GM12874 (cell line): ENCODE data around the gene PPM1G.

ENCODE experiments used
- TF ChIP-seq, protein P1 (sequence below): IDR thresholded peaks from 2 replicates; pipeline ENCODE4 v1.5.1; 2011; ENCODE audit warnings: low read depth, mild to moderate bottlenecking, control low read depth, low read length, moderate library complexity; ENCODE audit not compliant: insufficient read depth

PPM1G gene

DNA sequence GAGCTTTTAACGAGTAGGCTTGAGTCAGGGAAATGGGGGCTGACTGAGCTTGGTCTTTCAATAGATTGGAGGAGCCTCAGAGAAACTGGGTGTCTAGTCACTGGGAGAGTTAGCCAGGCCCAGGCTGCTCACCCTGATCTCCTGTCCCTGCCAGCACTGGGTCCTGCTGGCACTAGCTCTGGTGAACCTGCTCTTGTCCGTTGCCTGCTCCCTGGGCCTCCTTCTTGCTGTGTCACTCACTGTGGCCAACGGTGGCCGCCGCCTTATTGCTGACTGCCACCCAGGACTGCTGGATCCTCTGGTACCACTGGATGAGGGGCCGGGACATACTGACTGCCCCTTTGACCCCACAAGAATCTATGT is 33.5 kb upstream of the PPM1G start:
- TF ChIP-seq, protein P1, sequence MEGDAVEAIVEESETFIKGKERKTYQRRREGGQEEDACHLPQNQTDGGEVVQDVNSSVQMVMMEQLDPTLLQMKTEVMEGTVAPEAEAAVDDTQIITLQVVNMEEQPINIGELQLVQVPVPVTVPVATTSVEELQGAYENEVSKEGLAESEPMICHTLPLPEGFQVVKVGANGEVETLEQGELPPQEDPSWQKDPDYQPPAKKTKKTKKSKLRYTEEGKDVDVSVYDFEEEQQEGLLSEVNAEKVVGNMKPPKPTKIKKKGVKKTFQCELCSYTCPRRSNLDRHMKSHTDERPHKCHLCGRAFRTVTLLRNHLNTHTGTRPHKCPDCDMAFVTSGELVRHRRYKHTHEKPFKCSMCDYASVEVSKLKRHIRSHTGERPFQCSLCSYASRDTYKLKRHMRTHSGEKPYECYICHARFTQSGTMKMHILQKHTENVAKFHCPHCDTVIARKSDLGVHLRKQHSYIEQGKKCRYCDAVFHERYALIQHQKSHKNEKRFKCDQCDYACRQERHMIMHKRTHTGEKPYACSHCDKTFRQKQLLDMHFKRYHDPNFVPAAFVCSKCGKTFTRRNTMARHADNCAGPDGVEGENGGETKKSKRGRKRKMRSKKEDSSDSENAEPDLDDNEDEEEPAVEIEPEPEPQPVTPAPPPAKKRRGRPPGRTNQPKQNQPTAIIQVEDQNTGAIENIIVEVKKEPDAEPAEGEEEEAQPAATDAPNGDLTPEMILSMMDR: no peak

DNA sequence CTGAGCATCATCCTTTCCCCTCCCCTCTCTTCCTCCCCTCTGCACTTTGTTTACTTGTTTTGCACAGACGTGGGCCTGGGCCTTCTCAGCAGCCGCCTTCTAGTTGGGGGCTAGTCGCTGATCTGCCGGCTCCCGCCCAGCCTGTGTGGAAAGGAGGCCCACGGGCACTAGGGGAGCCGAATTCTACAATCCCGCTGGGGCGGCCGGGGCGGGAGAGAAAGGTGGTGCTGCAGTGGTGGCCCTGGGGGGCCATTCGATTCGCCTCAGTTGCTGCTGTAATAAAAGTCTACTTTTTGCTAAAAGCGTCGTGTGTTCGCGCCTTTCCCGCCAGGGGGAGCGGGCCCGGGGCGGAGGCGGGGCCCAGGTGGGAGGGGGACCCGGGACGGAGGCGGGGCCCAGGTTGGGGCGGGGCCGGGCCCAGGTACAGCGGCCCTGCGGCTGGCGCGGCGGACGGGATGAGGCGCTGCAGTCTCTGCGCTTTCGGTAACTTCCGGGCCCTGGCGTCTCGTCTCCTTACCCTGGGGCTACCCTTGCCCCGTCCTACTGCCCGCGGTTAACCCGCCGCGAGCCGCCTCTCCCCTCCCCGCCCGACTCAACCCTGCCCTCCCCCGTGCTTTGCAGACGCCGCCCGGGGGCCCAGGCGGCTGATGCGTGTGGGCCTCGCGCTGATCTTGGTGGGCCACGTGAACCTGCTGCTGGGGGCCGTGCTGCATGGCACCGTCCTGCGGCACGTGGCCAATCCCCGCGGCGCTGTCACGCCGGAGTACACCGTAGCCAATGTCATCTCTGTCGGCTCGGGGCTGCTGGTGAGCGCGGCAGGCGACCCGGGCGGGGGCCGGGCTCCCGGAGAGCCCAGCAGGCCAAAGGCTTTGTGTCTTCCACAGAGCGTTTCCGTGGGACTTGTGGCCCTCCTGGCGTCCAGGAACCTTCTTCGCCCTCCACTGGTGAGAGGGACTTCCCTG is 32.8 kb upstream of the PPM1G start, which contains the start of gene KRTCAP3:
KRTCAP3 (plus strand) TSS at position 424 of the 962 bp plus-strand sequence; CDS start at position 456, 32 bp downstream.
- TF ChIP-seq, protein P1: no peak

DNA sequence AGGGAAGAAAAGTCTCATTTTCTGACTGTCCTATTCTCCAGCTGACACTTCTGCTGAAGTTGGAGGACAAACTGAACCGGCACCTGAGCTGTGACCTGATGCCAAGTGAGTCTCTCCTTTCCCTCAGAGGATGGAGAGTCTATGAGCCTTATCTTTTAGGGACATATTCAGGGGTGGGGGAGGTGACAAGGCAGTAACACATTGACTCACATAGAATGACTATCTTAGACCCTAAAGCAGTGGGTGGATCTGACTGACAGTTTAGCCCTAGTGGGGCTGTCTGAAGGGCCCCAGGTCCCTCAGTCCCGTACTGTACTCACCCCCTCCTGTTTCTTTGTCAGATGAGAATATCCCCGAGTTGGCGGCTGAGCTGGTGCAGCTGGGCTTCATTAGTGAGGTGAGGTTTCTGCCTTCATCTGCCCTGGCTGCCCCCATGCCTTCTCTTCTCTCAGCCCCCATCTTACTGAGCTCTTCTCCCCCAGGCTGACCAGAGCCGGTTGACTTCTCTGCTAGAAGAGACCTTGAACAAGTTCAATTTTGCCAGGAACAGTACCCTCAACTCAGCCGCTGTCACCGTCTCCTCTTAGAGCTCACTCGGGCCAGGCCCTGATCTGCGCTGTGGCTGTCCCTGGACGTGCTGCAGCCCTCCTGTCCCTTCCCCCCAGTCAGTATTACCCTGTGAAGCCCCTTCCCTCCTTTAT is 32.0 kb upstream of the PPM1G start:
- TF ChIP-seq, protein P1: no peak

DNA sequence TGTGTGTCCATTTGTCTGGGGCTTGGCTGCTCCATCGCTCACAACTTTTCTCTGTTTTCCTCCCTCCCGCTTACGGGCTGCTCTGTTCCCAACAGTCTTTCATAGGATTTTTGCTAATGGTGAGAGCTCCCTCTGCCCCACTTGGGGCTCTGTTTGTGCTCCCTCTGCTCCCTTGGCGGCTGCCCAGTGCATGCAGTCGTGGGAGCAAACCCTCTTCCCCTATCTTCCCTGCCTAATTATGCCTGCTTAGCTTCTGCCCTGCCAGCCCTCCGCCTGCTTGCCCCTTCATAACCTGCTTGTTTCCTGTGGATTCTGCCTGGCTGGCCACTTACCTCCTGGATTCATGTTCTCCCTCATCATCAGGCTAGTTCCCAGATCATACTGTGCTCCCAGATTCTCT is 26.2 kb upstream of the PPM1G start:
- TF ChIP-seq, protein P1: no peak

DNA sequence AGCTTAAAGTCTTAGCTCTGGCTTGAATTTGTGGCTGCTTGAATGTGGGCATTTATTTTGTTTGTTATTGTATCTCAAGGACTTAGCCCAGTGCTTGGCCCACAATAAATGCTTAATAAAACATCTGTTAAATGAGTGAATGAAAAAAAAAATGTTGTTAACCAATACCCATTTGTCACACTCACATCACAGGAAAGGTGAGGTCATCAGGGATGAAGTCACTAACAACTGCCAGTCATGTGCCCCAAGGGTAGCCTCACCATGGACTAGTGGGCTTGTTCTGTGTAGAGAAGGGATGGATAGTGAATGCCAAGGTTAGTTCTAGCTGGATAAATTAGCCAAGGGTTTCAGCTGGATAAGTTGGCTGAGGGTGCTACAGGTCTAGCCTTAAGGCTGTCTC is 22.0 kb upstream of the PPM1G start:
- TF ChIP-seq, protein P1: no peak

DNA sequence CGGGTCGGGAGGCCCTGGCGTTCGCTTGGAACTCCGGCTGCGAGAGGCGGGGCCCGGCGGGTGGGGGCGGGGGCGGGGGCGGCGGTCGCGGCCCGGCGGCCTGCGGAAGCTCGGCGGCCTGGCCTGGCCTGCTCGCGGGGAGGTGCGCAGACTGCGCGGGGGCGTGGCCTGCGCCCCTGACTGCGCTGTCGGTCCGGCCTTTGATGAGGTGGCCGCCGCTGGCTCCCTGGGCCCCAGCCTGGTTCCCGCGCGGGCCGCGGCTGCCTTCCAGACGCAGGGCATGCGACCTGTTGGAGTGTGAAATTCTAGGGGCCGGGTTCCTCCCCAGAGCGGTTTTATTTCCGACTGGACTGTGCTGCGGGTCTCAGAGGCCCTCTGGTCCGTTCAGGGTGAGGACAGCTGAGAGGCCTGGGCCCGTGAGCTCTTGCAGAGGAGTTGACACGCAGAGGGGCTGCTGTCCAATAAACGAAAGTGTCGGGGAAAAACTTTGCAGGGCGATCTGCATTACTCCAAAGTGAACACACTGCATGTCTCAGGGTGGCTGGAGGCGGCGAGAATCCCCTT is 19.7 kb upstream of the PPM1G start:
- TF ChIP-seq, protein P1: no peak
